HEK293 (cell line): ENCODE results near the gene CEP135.

ENCODE experiments used
- CTCF ChIA-PET: fragments of 350-600 bp; formaldehyde crosslinking; extraction: SDS; loops from one replicate; lab custom pipeline; 2021; ENCODE audit warnings: antibody characterized with exemption; lab: Yijun Ruan, JAX
- POLR2A ChIA-PET: fragments of 300-600 bp; formaldehyde crosslinking; extraction: SDS; loops from one replicate; lab custom pipeline; 2020; ENCODE audit warnings: antibody characterized with exemption, inconsistent platforms; lab: Yijun Ruan, JAX
- H3K27ac ChIP-seq: fragments of 200-500 bp; sonication (Bioruptor generic); 2 replicates; pipeline ENCODE4 v1.5.1; 2014; ENCODE audit warnings: low read depth, low read length, control low read depth, inconsistent platforms; ENCODE audit errors: extremely low read depth
- H3K36me3 ChIP-seq, 2 experiments: fragments of 200-500 bp in 1 of 2; sonication (Bioruptor generic) in 1 of 2; 1 replicate in 1 of 2; 2 replicates in 1 of 2; pipeline ENCODE4 v1.5.1; 2014 to 2017; ENCODE audit warnings: inconsistent platforms in 2 of 2, low read length in 2 of 2; ENCODE audit not compliant: control insufficient read depth in 2 of 2, insufficient read depth in 1 of 2
- H3K4me1 ChIP-seq: fragments of 200-500 bp; sonication (Bioruptor generic); 2 replicates; pipeline ENCODE4 v1.5.1; 2014; ENCODE audit warnings: mild to moderate bottlenecking, low read length, inconsistent platforms; ENCODE audit not compliant: control insufficient read depth, insufficient read depth
- H3K4me3 ChIP-seq: 2 replicates; pipeline ENCODE4 v1.5.1; 2011; ENCODE audit warnings: low read depth, mild to moderate bottlenecking, control low read depth, low read length, moderate library complexity
- H3K9me3 ChIP-seq: fragments of 200-500 bp; sonication (Bioruptor generic); 2 replicates; pipeline ENCODE4 v1.5.1; 2014; ENCODE audit warnings: low read depth, low read length, inconsistent platforms; ENCODE audit not compliant: control insufficient read depth, insufficient read depth
- AEBP2 ChIP-seq: fragments of 450-650 bp; formaldehyde crosslinking; IDR thresholded peaks from 2 replicates; pipeline ENCODE4 v1.5.1; 2016; ENCODE audit warnings: missing biosample characterization, missing genetic modification characterization, borderline replicate concordance
- PRDM10 ChIP-seq: fragments of 450-650 bp; formaldehyde crosslinking; IDR thresholded peaks from 2 replicates; pipeline ENCODE4 v1.5.1; 2016; ENCODE audit warnings: missing biosample characterization, missing genetic modification characterization
- TRIM28 ChIP-seq: IDR thresholded peaks from 2 replicates; pipeline ENCODE4 v1.6.1; 2011; ENCODE audit warnings: low read length, control low read depth, borderline replicate concordance
- YY1 ChIP-seq: fragments of 450-650 bp; formaldehyde crosslinking; IDR thresholded peaks from 2 replicates; pipeline ENCODE4 v1.5.1; 2018; ENCODE audit warnings: missing biosample characterization, missing genetic modification characterization
- ZBTB8A ChIP-seq: fragments of 450-650 bp; formaldehyde crosslinking; IDR thresholded peaks from 2 replicates; pipeline ENCODE4 v1.5.1; 2016; ENCODE audit warnings: missing biosample characterization, missing genetic modification characterization
- ZNF114 ChIP-seq: fragments of 450-650 bp; formaldehyde crosslinking; IDR thresholded peaks from 2 replicates; pipeline ENCODE4 v1.5.0; 2017; ENCODE audit warnings: missing biosample characterization, missing genetic modification characterization
- ZNF148 ChIP-seq: fragments of 450-650 bp; formaldehyde crosslinking; IDR thresholded peaks from 2 replicates; pipeline ENCODE4 v1.5.0; 2017; ENCODE audit warnings: missing biosample characterization, missing genetic modification characterization, borderline replicate concordance
- ZNF416 ChIP-seq: fragments of 450-650 bp; formaldehyde crosslinking; IDR thresholded peaks from 2 replicates; pipeline ENCODE4 v1.5.1; 2016; ENCODE audit warnings: missing biosample characterization, missing genetic modification characterization
- ZNF449 ChIP-seq: fragments of 450-650 bp; formaldehyde crosslinking; IDR thresholded peaks from 2 replicates; pipeline ENCODE4 v1.5.1; 2017; ENCODE audit warnings: missing biosample characterization, mild to moderate bottlenecking, missing genetic modification characterization, moderate library complexity
- ZNF473 ChIP-seq: fragments of 450-650 bp; formaldehyde crosslinking; IDR thresholded peaks from 2 replicates; pipeline ENCODE4 v1.5.1; 2017; ENCODE audit warnings: missing biosample characterization, missing genetic modification characterization
- ZNF510 ChIP-seq: fragments of 450-650 bp; formaldehyde crosslinking; IDR thresholded peaks from 2 replicates; pipeline ENCODE4 v1.5.1; 2018; ENCODE audit warnings: mild to moderate bottlenecking, missing genetic modification characterization, missing biosample characterization; ENCODE audit not compliant: insufficient replicate concordance

The CEP135 gene

GRCh38 chr4:56052966-56053365 lies 104.2 kb downstream of the CEP135 start:
- ChIA-PET CTCF (interaction anchor here (0.6 to 1.1 kb wide), 2 partner anchors 104 to 361 kb away, joined by 3 read pairs; partner anchors contain the start of gene CEP135), POLR2A (no interaction called here)

GRCh38 chr4:56055027-56055977 lies 106.6 kb downstream of the CEP135 start:
- Histone ChIP-seq H3K36me3 (no peaks in the 10 kb centered on the region), H3K9me3 (no peaks in the 10 kb centered on the region), H3K4me3 (no peak overlapping the region), H3K4me1 (peaks cover 7% of the 10 kb centered on the region; the same call in 1 of the 2 replicates), H3K27ac (no peak overlapping the region)
- ChIA-PET POLR2A (no interaction called here), CTCF (interaction anchor here (1.2 kb wide), 1 partner anchor 105 kb away, joined by 3 read pairs; no protein-coding TSS in a partner anchor)
- TF ChIP-seq TRIM28 (no peak), PRDM10 (peak; percentile 45; the same call in 1 of the 2 replicates)

More at GRCh38 chr4:56052966-56053365, 104.2 kb downstream of the CEP135 start:
- TF ChIP-seq ZNF416 (tag by site-specific recombination): no peak
- TF ChIP-seq ZNF473 (tag by site-specific recombination): no peak
- no peak for TF ChIP-seq ZNF114 (tag by site-specific recombination)
- no peak for TF ChIP-seq ZBTB8A (tag by site-specific recombination)
- TF ChIP-seq YY1: no peak
- no peak for TF ChIP-seq ZNF510
- no peak for TF ChIP-seq ZNF449
- no peak for TF ChIP-seq ZNF148 (tag by site-specific recombination)
- TF ChIP-seq AEBP2 (tag by site-specific recombination): no peak
- no peaks in the 10 kb centered on the region for H3K9me3 ChIP-seq
- H3K27ac ChIP-seq: no peak overlapping the region
- H3K36me3 ChIP-seq: no peaks in the 10 kb centered on the region
- no peak overlapping the region for H3K4me3 ChIP-seq
- H3K4me1 ChIP-seq: peaks cover 7% of the 10 kb centered on the region; the same call in 1 of the 2 replicates
